T1000 (cell line): ENCODE results near the gene UGCG.
"Not testable (repeated sequence)": the region's sequence is repeated elsewhere in the genome, so short reads cannot be mapped to it uniquely, and the experiment has no call there.

ENCODE experiments used
- DNase-seq: peaks from one replicate; lab custom pipeline; 2025; ENCODE audit warnings: mixed read lengths; lab: John Stamatoyannopoulos, UW

The UGCG gene

GRCh38 chr9:111955048-111955447 is 58.4 kb downstream of the UGCG start:
- no peak for DNase-seq

- DNase-seq, result peak; percentile 35
These were observed 61.4 kb downstream of the UGCG start for GRCh38 chr9:111957856-111958631.

- no peak for DNase-seq
These were observed 63.1 kb downstream of the UGCG start for GRCh38 chr9:111959468-111960359.

GRCh38 chr9:111960485-111960884 is 63.9 kb downstream of the UGCG start:
- not testable (repeated sequence) for DNase-seq

- no peak for DNase-seq
These were observed 64.4 kb downstream of the UGCG start for GRCh38 chr9:111961009-111961408.

GRCh38 chr9:111961575-111961974 is 65.0 kb downstream of the UGCG start:
- DNase-seq, result no peak

- no peak for DNase-seq
These were observed 65.4 kb downstream of the UGCG start for GRCh38 chr9:111962021-111962420.

- no peak for DNase-seq
These were observed 67.4 kb downstream of the UGCG start for GRCh38 chr9:111963995-111964394.

GRCh38 chr9:111965566-111966019 is 69.0 kb downstream of the UGCG start:
- DNase-seq, result peak; percentile 53

- no peak for DNase-seq
These were observed 69.6 kb downstream of the UGCG start for GRCh38 chr9:111966124-111966723.

- no peak for DNase-seq
These were observed 70.3 kb downstream of the UGCG start for GRCh38 chr9:111966861-111967291.

GRCh38 chr9:111967621-111968020 is 71.0 kb downstream of the UGCG start:
- no peak for DNase-seq

- no peak for DNase-seq
These were observed 72.4 kb downstream of the UGCG start for GRCh38 chr9:111969061-111969460.

GRCh38 chr9:111969622-111970021 is 73.0 kb downstream of the UGCG start:
- no peak for DNase-seq

GRCh38 chr9:111970827-111971226 is 74.2 kb downstream of the UGCG start:
- no peak for DNase-seq

GRCh38 chr9:111974092-111974681 is 77.6 kb downstream of the UGCG start:
- DNase-seq, result no peak

GRCh38 chr9:111975709-111976108 is 79.1 kb downstream of the UGCG start:
- no peak for DNase-seq

GRCh38 chr9:111978616-111979015 is 82.0 kb downstream of the UGCG start:
- no peak for DNase-seq

GRCh38 chr9:111979561-111979960 is 82.9 kb downstream of the UGCG start:
- DNase-seq, result no peak

- no peak for DNase-seq
These were observed 83.8 kb downstream of the UGCG start for GRCh38 chr9:111980398-111980797.

GRCh38 chr9:111983484-111983908 is 86.9 kb downstream of the UGCG start:
- DNase-seq, result no peak
